Measurements from ENCODE around the gene RLBP1.
A peak's percentile ranks its signal among the peaks of the same experiment; 100 is the strongest.

The RLBP1 gene

DNA sequence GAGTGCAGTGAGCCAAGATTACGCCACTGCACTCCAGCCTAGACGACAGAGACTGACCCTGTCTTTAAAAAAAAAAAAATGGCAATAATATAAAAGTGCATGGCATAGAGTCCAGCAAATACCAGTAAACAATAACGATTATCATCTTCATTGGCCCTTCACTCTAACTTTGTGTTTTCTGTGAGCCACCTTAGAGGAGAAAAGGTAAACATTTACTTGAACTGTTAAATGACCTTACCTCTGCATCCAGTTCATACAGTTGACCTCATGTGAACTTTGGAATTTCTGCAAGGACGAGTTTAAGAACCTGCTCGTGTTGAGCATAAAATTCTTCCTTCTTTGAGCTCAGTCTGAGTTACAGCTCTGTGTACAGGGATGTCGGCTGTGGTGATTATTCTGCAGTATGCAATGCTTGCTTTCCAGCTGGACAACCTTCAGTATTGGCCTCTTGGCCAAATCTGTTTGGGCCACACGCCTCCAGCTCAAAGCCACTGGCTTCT is 56.6 kb downstream of the RLBP1 start:
- no peak for TF ChIP-seq TEAD4 (IDR thresholded peaks at IDR 0.05)

DNA sequence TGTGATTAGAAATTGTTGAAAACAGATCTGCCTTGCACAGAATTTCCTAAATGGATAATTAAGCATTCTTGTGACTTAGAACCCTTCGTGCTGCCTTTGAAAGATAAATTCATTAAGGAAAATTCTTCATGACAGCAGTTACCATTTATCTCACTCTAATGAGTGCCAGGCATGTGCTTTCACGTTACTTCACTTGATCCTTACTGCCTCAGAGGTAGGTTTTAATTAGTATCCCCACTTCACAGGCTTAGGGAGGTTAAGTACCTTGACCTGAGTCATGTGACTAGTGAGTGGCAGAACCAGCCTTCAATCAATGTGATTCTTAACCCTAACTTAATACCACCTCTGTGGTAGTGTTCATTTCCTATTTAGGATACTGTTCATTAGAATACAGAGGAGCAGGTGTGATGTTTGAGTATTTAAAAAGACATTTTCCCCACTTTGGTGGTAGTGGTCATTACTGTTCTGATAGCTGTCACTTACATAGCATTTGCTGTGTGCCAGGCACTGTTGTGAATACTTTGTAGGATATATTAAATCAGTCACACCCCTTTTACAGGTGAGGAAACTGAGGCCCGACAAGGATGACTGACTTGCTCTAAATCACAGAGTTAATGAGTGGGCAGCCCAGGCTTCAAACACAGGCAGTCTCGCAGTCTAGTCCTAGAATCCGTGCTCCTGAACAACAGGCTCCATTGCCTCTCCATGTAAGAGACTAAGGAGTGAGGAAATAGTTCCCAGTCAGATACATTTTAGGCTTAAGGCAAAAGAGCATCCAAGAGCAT is 57.9 kb downstream of the RLBP1 start:
- TF ChIP-seq NFIC (IDR thresholded peaks at IDR 0.05) (no peak), EP300 (IDR thresholded peaks at IDR 0.05; ENCODE audit: borderline replicate concordance) (no peak), TAF1 (IDR thresholded peaks at IDR 0.05; ENCODE audit: low read depth) (no peak), CEBPB (IDR thresholded peaks at IDR 0.05) (no peak), TEAD4 (IDR thresholded peaks at IDR 0.05) (no peak), RAD21 (IDR thresholded peaks at IDR 0.05; ENCODE audit: low read depth) (no peak)
- TF ChIP-seq, protein P1, sequence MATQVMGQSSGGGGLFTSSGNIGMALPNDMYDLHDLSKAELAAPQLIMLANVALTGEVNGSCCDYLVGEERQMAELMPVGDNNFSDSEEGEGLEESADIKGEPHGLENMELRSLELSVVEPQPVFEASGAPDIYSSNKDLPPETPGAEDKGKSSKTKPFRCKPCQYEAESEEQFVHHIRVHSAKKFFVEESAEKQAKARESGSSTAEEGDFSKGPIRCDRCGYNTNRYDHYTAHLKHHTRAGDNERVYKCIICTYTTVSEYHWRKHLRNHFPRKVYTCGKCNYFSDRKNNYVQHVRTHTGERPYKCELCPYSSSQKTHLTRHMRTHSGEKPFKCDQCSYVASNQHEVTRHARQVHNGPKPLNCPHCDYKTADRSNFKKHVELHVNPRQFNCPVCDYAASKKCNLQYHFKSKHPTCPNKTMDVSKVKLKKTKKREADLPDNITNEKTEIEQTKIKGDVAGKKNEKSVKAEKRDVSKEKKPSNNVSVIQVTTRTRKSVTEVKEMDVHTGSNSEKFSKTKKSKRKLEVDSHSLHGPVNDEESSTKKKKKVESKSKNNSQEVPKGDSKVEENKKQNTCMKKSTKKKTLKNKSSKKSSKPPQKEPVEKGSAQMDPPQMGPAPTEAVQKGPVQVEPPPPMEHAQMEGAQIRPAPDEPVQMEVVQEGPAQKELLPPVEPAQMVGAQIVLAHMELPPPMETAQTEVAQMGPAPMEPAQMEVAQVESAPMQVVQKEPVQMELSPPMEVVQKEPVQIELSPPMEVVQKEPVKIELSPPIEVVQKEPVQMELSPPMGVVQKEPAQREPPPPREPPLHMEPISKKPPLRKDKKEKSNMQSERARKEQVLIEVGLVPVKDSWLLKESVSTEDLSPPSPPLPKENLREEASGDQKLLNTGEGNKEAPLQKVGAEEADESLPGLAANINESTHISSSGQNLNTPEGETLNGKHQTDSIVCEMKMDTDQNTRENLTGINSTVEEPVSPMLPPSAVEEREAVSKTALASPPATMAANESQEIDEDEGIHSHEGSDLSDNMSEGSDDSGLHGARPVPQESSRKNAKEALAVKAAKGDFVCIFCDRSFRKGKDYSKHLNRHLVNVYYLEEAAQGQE (IDR thresholded peaks at IDR 0.05; ENCODE audit: low read depth), result no peak
- TF ChIP-seq, protein P2, sequence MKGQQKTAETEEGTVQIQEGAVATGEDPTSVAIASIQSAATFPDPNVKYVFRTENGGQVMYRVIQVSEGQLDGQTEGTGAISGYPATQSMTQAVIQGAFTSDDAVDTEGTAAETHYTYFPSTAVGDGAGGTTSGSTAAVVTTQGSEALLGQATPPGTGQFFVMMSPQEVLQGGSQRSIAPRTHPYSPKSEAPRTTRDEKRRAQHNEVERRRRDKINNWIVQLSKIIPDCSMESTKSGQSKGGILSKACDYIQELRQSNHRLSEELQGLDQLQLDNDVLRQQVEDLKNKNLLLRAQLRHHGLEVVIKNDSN (IDR thresholded peaks at IDR 0.05), result peak; percentile 42; the same call in 1 of the 2 replicates

GRCh38 chr15:89161666-89162065 is 59.7 kb downstream of the RLBP1 start:
- TF ChIP-seq, protein P1 (IDR thresholded peaks at IDR 0.05; ENCODE audit: low read depth), result no peak
- no peak for TF ChIP-seq EP300 (IDR thresholded peaks at IDR 0.05; ENCODE audit: borderline replicate concordance)
- no peak for TF ChIP-seq YY1 (IDR thresholded peaks at IDR 0.05; ENCODE audit: low read depth)
- TF ChIP-seq CEBPB (IDR thresholded peaks at IDR 0.05), result no peak

Measured in Ishikawa (cell line).